ENCODE results near the gene GCK. TPM values are rescaled to one million over a fixed set of nuclear protein-coding genes. Genes with fewer than 3 reads are reported as not detected.

GCK gene
- total and polyA plus RNA-seq, 2 of the 13 experiments (the other 11 are each of a cell fraction or from before 2014, with no cell fraction given), result not detected

DNA sequence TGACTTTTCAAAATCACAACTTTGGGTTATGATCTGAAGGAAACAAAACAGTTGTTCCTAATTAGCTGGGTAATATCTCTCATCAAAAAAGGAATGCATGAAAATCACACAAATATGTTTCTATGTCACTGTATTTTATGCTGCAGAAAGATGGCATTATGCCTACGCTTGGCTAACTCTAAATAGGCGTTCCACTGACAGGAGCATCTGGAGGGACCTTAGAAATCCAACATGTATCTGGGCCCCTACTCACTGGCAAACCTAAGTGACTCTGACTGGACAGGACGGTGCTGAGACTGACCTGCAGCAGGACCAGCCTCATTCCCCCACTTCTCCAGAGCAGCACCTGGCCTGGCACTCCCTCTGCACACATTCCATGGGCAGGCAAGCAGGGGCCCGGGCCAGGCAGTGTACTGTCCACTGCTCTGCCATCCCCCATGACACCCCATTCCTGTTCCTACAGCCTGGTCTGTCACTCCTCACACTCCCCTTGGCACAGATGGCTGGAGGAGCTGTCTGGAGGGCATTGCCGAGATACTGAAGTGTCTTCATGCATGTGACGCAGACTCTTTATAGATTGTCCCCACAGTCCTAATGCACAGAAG, 45.5 kb downstream of the GCK start (continued):
- TF ChIP-seq EP300 (IDR thresholded peaks at IDR 0.05; ENCODE audit: low read depth in 2 of 2, low read length in 2 of 2) (no peak), EP300 (CRISPR knock-in tag; IDR thresholded peaks at IDR 0.05; ENCODE audit: borderline replicate concordance) (no peak)
- TF ChIP-seq, protein P1, sequence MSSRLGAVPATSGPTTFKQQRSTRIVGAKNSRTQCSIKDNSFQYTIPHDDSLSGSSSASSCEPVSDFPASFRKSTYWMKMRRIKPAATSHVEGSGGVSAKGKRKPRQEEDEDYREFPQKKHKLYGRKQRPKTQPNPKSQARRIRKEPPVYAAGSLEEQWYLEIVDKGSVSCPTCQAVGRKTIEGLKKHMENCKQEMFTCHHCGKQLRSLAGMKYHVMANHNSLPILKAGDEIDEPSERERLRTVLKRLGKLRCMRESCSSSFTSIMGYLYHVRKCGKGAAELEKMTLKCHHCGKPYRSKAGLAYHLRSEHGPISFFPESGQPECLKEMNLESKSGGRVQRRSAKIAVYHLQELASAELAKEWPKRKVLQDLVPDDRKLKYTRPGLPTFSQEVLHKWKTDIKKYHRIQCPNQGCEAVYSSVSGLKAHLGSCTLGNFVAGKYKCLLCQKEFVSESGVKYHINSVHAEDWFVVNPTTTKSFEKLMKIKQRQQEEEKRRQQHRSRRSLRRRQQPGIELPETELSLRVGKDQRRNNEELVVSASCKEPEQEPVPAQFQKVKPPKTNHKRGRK (CRISPR knock-in tag; IDR thresholded peaks at IDR 0.05), result no peak
- TF ChIP-seq, protein P2, sequence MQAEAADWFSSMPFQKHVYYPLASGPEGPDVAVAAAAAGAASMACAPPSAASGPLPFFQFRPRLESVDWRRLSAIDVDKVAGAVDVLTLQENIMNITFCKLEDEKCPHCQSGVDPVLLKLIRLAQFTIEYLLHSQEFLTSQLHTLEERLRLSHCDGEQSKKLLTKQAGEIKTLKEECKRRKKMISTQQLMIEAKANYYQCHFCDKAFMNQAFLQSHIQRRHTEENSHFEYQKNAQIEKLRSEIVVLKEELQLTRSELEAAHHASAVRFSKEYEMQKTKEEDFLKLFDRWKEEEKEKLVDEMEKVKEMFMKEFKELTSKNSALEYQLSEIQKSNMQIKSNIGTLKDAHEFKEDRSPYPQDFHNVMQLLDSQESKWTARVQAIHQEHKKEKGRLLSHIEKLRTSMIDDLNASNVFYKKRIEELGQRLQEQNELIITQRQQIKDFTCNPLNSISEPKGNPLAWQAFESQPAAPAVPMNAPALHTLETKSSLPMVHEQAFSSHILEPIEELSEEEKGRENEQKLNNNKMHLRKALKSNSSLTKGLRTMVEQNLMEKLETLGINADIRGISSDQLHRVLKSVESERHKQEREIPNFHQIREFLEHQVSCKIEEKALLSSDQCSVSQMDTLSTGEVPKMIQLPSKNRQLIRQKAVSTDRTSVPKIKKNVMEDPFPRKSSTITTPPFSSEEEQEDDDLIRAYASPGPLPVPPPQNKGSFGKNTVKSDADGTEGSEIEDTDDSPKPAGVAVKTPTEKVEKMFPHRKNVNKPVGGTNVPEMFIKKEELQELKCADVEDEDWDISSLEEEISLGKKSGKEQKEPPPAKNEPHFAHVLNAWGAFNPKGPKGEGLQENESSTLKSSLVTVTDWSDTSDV (CRISPR knock-in tag; IDR thresholded peaks at IDR 0.05), result no peak

DNA sequence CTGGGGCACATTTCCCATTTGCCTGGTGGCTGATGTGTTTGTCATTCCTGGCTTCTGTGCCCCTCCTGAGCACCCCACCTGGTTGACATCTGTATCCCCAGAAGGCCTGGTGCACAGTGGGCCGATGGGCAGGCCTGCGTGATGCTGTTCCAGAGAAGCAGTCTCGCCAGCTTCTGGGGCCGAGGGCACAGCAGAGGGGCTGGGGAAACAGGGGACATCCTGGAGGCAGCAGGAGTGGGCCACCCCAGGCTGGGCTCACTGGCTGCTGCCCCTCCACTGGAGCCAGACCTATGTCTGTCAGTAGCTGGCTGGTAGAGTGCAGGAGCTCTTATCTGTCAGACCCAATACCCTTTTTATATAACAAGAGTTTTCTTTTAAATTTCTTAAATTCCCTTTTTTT, 47.2 kb downstream of the GCK start:
- H3K27ac ChIP-seq (ENCODE audit: extremely low read length, insufficient read depth, low read length), result no peak overlapping the region
- H2AFZ ChIP-seq (ENCODE audit: low read length), result no peak overlapping the region
- 59% methylated on average over 3 of the region's 4 CpGs for WGBS (ENCODE audit: low lambda C conversion rate)
- no peak overlapping the region for H3K4me3 ChIP-seq (replicated peaks in 1 of 3; ENCODE audit: insufficient read depth in 1 of 3, low read depth in 2 of 3, low read length in 3 of 3)
- intact Hi-C loops (cut with micrococcal nuclease; ENCODE audit: unreplicated experiment) (no loop called here), in situ Hi-C loops (cut with HindIII; ENCODE audit: extremely low pct_ligation_motif_present, low pct_unique_long_range_greater_than_20kb) (no loop called here)
- H3K79me2 ChIP-seq (ENCODE audit: insufficient read depth, low read length), result no peaks in the 10 kb centered on the region
- FAIRE-seq (no peak), ATAC-seq (no peak), DNase-seq (ENCODE audit: low spot score) (no peak)
- H3K4me1 ChIP-seq (ENCODE audit: insufficient read depth, low read length), result no peaks in the 10 kb centered on the region
- H3K27me3 ChIP-seq (ENCODE audit: control insufficient read depth in 1 of 2, insufficient read depth in 2 of 2, low read length in 2 of 2), result peaks cover 0 to 8% of the 10 kb centered on the region in 2 experiments; a peak in 2 of 5 replicates
- no peak overlapping the region for H3K4me2 ChIP-seq (ENCODE audit: low read depth, low read length)
- H3K9ac ChIP-seq (ENCODE audit: insufficient read depth, low read depth, low read length), result no peak overlapping the region
- CTCF ChIA-PET (ENCODE audit: low intra/inter-chr PET ratio, low total read pairs), result no interaction called here
- BruUV-seq (replicated peaks), result no TSS peak
- no peaks in the 10 kb centered on the region for H4K20me1 ChIP-seq (ENCODE audit: insufficient read depth, low read length)
- H3K36me3 ChIP-seq (replicated peaks in 1 of 2; ENCODE audit: control insufficient read depth in 1 of 2, insufficient read depth in 2 of 2, low read length in 2 of 2), result no peaks in the 10 kb centered on the region
- TF ChIP-seq REPIN1 (CRISPR knock-in tag; IDR thresholded peaks at IDR 0.05; ENCODE audit: borderline replicate concordance, low read depth) (no peak), ATF7 (IDR thresholded peaks at IDR 0.05) (no peak), ATF7 (CRISPR knock-in tag; IDR thresholded peaks at IDR 0.05) (no peak), JUNB (CRISPR knock-in tag; IDR thresholded peaks at IDR 0.05; ENCODE audit: borderline replicate concordance) (no peak), MEIS1 (CRISPR knock-in tag; IDR thresholded peaks at IDR 0.05; ENCODE audit: borderline replicate concordance) (no peak), ZNF557 (CRISPR knock-in tag; IDR thresholded peaks at IDR 0.05) (no peak), ZNF709 (CRISPR knock-in tag; IDR thresholded peaks at IDR 0.05) (no peak), HOXD1 (CRISPR knock-in tag; IDR thresholded peaks at IDR 0.05) (no peak)
- TF ChIP-seq, protein P3, sequence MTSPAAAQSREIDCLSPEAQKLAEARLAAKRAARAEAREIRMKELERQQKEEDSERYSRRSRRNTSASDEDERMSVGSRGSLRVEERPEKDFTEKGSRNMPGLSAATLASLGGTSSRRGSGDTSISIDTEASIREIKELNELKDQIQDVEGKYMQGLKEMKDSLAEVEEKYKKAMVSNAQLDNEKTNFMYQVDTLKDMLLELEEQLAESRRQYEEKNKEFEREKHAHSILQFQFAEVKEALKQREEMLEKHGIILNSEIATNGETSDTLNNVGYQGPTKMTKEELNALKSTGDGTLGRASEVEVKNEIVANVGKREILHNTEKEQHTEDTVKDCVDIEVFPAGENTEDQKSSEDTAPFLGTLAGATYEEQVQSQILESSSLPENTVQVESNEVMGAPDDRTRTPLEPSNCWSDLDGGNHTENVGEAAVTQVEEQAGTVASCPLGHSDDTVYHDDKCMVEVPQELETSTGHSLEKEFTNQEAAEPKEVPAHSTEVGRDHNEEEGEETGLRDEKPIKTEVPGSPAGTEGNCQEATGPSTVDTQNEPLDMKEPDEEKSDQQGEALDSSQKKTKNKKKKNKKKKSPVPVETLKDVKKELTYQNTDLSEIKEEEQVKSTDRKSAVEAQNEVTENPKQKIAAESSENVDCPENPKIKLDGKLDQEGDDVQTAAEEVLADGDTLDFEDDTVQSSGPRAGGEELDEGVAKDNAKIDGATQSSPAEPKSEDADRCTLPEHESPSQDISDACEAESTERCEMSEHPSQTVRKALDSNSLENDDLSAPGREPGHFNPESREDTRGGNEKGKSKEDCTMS (CRISPR knock-in tag; conservative IDR thresholded peaks at IDR 0.05), result no peak
- POLR2A ChIA-PET, result no interaction called here
- H3K9me3 ChIP-seq (ENCODE audit: low read length), result no peaks in the 10 kb centered on the region

All from HepG2 (cell line).